GM12878 (cell line): ENCODE measurements around the gene MAP4K4. TPM values are rescaled to one million over a fixed set of nuclear protein-coding genes. Genes with fewer than 3 reads are reported as not detected.

Source experiments
- ATAC-seq: fragments of 200-7000 bp; cut with Tn5 transposase; 3 replicates; pipeline ENCODE4 v1.9.1; 2020; ENCODE audit warnings: mild to moderate bottlenecking, moderate library complexity
- BruUV-seq: library from RNA; stranded (reverse); fragments of 400-500 nt; replicated peaks from 2 replicates; lab custom pipeline; 2021; lab: Mats Ljungman, UMichigan
- CTCF ChIA-PET: fragments of 300-600 bp; sonication (Branson Sonifier 250); formaldehyde crosslinking; extraction: SDS; loops from one replicate; lab custom pipeline; 2021; ENCODE audit warnings: inconsistent platforms; lab: Yijun Ruan, JAX
- POLR2A ChIA-PET: fragments of 350-600 bp; formaldehyde crosslinking; extraction: SDS; loops from one replicate; lab custom pipeline; 2021; ENCODE audit warnings: inconsistent platforms; lab: Charles Lee
- RAD21 ChIA-PET: fragments of 300-600 bp; sonication (Branson Sonifier 250); formaldehyde crosslinking; loops from one replicate; lab custom pipeline; 2023; ENCODE audit warnings: antibody characterized with exemption; ENCODE audit not compliant: unreplicated experiment; lab: Charles Lee
- SMC1A ChIA-PET: fragments of 300-600 bp; sonication (Branson Sonifier 250); formaldehyde crosslinking; loops from one replicate; lab custom pipeline; 2023; ENCODE audit not compliant: unreplicated experiment, uncharacterized antibody; lab: Charles Lee
- DNase-seq: peaks from one replicate; pipeline ENCODE4 v3.0.0-alpha.2; 2011; ENCODE audit warnings: low read depth, low spot score
- FAIRE-seq: peaks from 3 replicates; lab custom pipeline; 2011; peaks lifted over from hg19 to GRCh38; lab: Jason Lieb, UNC
- H2AFZ ChIP-seq: 2 replicates; pipeline ENCODE4 v1.6.0; 2011; ENCODE audit warnings: low read depth, low read length, control low read depth; ENCODE audit not compliant: control insufficient read depth
- H3K27ac ChIP-seq: 2 replicates; pipeline ENCODE4 v1.5.1; 2011; ENCODE audit warnings: control low read depth; ENCODE audit not compliant: control insufficient read depth, insufficient read depth
- H3K27me3 ChIP-seq, 2 experiments: replicated peaks in 1 of 2; 2 replicates each; pipeline versions ENCODE4 v1.6.0 to v1.6.1; 2011; ENCODE audit warnings: low read length in 1 of 2; ENCODE audit not compliant: control insufficient read depth in 2 of 2, insufficient read depth in 2 of 2
- H3K36me3 ChIP-seq, 2 experiments: 2 replicates each; pipeline ENCODE4 v1.5.1; 2011; ENCODE audit warnings: low read length in 1 of 2; ENCODE audit not compliant: control insufficient read depth in 2 of 2, insufficient read depth in 2 of 2
- H3K4me1 ChIP-seq: 2 replicates; pipeline ENCODE4 v1.6.1; 2011; ENCODE audit warnings: mild to moderate bottlenecking, low read length, moderate library complexity, mixed read lengths; ENCODE audit not compliant: control insufficient read depth, insufficient read depth
- H3K4me2 ChIP-seq: 2 replicates; pipeline ENCODE4 v1.6.0; 2011; ENCODE audit warnings: control low read depth; ENCODE audit not compliant: control insufficient read depth, insufficient read depth
- H3K4me3 ChIP-seq: fragments of 200-600 bp; sonication (generic); 2 replicates; pipeline ENCODE4 v1.5.1; 2016
- H3K79me2 ChIP-seq: 2 replicates; pipeline ENCODE4 v1.6.0; 2011; ENCODE audit warnings: low read length; ENCODE audit not compliant: control insufficient read depth, insufficient read depth
- H3K9ac ChIP-seq: 2 replicates; pipeline ENCODE4 v1.8.0; 2011; ENCODE audit warnings: low read length, control low read depth, mixed read lengths; ENCODE audit not compliant: control insufficient read depth, insufficient read depth
- H3K9me3 ChIP-seq: replicated peaks from 3 replicates; pipeline ENCODE4 v1.5.1; 2011; ENCODE audit warnings: mild to moderate bottlenecking, low read length; ENCODE audit not compliant: control insufficient read depth, insufficient read depth
- H4K20me1 ChIP-seq: 2 replicates; pipeline ENCODE4 v1.6.0; 2011; ENCODE audit not compliant: control insufficient read depth, insufficient read depth
- NFIC ChIP-seq: IDR thresholded peaks from 2 replicates; pipeline ENCODE4 v1.6.1; 2012; ENCODE audit warnings: low read depth, mild to moderate bottlenecking, inconsistent platforms, low read length, moderate library complexity
- SP1 ChIP-seq: IDR thresholded peaks from one replicate; pipeline ENCODE4 v1.6.1; 2011; ENCODE audit warnings: low read depth, low read length
- ZNF622 ChIP-seq: fragments of 450-650 bp; IDR thresholded peaks from 2 replicates; pipeline ENCODE4 v1.6.1; 2017; ENCODE audit warnings: mild to moderate bottlenecking, inconsistent platforms
- WGBS: methylation state at CpG from one replicate; pipeline ENCODE4 v1.1.6; 2016; ENCODE audit warnings: low lambda C conversion rate; ENCODE audit not compliant: insufficient replicate concordance, insufficient coverage; ENCODE audit errors: missing lambda C conversion rate; 5-methylcytosine and 5-hydroxymethylcytosine counted together
- in situ Hi-C: fragments of 300-500 bp; cut with MboI; formaldehyde crosslinking; loops from 9 replicates; pipeline ENCODE4 v1.14.3; 2018; ENCODE audit warnings: mixed read lengths
- intact Hi-C: fragments of 100-400 bp; cut with micrococcal nuclease; formaldehyde crosslinking; loops from one replicate; pipeline ENCODE4 v1.14.2; 2022; ENCODE audit not compliant: unreplicated experiment
- polyA plus RNA-seq, 11 experiments: library from polyadenylated mRNA; depleted of rRNA in 4 of 11; unstranded in 6 of 11; stranded (reverse) in 5 of 11; fragments of >200 nt; fragmentation: Nextera tagmentation in 4 of 11; fragmentation: Illumina TruSeq in 1 of 11; extraction: Ambion mirVana in 4 of 11; extraction: Trizol in 1 of 11; gene quantifications; 1 replicate in 1 of 11; 2 replicates in 10 of 11; pipeline versions ENCODE4 v1.2.1 to v1.2.3, GENCODE V29; 2011 to 2016; ENCODE audit warnings: inconsistent platforms in 2 of 11, missing spikeins in 2 of 11, low read depth in 1 of 11
- total RNA-seq, 4 experiments: library from RNA; depleted of rRNA in 3 of 4; stranded (reverse); fragments of >200 nt in 3 of 4; fragmentation: Illumina TruSeq in 1 of 4; extraction: Trizol in 1 of 4; gene quantifications; 2 replicates each; pipeline versions ENCODE4 v1.2.1 to v1.2.3, GENCODE V29; 2013 to 2021
- TF ChIP-seq, protein P1 (sequence below): fragments of 450-650 bp; IDR thresholded peaks from 2 replicates; pipeline ENCODE4 v1.6.1; 2014; ENCODE audit warnings: mild to moderate bottlenecking
- TF ChIP-seq, protein P2 (sequence below): fragments of 450-650 bp; IDR thresholded peaks from 2 replicates; pipeline ENCODE4 v1.6.1; 2017; ENCODE audit warnings: mild to moderate bottlenecking, moderate library complexity

MAP4K4 gene
- total and polyA plus RNA-seq, 10 of the 15 experiments (the other 5 are each of a cell fraction or from before 2014, with no cell fraction given), result 1.9 to 50.4 (median 9.7) TPM

GRCh38 chr2:101728865-101729264, 31.4 kb downstream of the MAP4K4 start (continued):
- TF ChIP-seq SP1, result no peak

- ATAC-seq (no peak), FAIRE-seq (no peak), DNase-seq (no peak)
- no peaks in the 10 kb centered on the region for H3K36me3 ChIP-seq
- ChIA-PET POLR2A (interaction anchor here (0.8 kb wide), 1 partner anchor 24 kb away, joined by 3 read pairs; no protein-coding TSS in a partner anchor), RAD21 (interaction anchor here (0.7 kb wide), 1 partner anchor 30 kb away, joined by 3 read pairs; no protein-coding TSS in a partner anchor), CTCF (interaction anchor here (0.7 to 1.2 kb wide), 3 partner anchors 12 to 723 kb away, joined by 3 read pairs; no protein-coding TSS in a partner anchor), SMC1A (interaction anchor here (0.6 to 1.8 kb wide), 5 partner anchors 13 to 1000 kb away, joined by 3 to 7 read pairs (median 3); no protein-coding TSS in a partner anchor)
- no peaks in the 10 kb centered on the region for H3K9me3 ChIP-seq
- no peaks in the 10 kb centered on the region for H3K4me1 ChIP-seq
- no peaks in the 10 kb centered on the region for H3K79me2 ChIP-seq
- WGBS, result 65% methylated on average over 10 of the region's 10 CpGs
- H3K27me3 ChIP-seq, result no peaks in the 10 kb centered on the region
- intact Hi-C loops (no loop called here), in situ Hi-C loops (no loop called here)
- TF ChIP-seq, protein P1, sequence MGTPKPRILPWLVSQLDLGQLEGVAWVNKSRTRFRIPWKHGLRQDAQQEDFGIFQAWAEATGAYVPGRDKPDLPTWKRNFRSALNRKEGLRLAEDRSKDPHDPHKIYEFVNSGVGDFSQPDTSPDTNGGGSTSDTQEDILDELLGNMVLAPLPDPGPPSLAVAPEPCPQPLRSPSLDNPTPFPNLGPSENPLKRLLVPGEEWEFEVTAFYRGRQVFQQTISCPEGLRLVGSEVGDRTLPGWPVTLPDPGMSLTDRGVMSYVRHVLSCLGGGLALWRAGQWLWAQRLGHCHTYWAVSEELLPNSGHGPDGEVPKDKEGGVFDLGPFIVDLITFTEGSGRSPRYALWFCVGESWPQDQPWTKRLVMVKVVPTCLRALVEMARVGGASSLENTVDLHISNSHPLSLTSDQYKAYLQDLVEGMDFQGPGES, result no peak
- TF ChIP-seq, protein P2, sequence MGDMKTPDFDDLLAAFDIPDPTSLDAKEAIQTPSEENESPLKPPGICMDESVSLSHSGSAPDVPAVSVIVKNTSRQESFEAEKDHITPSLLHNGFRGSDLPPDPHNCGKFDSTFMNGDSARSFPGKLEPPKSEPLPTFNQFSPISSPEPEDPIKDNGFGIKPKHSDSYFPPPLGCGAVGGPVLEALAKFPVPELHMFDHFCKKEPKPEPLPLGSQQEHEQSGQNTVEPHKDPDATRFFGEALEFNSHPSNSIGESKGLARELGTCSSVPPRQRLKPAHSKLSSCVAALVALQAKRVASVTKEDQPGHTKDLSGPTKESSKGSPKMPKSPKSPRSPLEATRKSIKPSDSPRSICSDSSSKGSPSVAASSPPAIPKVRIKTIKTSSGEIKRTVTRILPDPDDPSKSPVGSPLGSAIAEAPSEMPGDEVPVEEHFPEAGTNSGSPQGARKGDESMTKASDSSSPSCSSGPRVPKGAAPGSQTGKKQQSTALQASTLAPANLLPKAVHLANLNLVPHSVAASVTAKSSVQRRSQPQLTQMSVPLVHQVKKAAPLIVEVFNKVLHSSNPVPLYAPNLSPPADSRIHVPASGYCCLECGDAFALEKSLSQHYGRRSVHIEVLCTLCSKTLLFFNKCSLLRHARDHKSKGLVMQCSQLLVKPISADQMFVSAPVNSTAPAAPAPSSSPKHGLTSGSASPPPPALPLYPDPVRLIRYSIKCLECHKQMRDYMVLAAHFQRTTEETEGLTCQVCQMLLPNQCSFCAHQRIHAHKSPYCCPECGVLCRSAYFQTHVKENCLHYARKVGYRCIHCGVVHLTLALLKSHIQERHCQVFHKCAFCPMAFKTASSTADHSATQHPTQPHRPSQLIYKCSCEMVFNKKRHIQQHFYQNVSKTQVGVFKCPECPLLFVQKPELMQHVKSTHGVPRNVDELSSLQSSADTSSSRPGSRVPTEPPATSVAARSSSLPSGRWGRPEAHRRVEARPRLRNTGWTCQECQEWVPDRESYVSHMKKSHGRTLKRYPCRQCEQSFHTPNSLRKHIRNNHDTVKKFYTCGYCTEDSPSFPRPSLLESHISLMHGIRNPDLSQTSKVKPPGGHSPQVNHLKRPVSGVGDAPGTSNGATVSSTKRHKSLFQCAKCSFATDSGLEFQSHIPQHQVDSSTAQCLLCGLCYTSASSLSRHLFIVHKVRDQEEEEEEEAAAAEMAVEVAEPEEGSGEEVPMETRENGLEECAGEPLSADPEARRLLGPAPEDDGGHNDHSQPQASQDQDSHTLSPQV, result no peak
- TF ChIP-seq ZNF622 (no peak), NFIC (no peak)
- no peak overlapping the region for H3K9ac ChIP-seq
- H3K4me2 ChIP-seq, result no peak overlapping the region
- BruUV-seq, result no TSS peak
- no peaks in the 10 kb centered on the region for H4K20me1 ChIP-seq
- no peak overlapping the region for H3K4me3 ChIP-seq
- H3K27ac ChIP-seq, result no peak overlapping the region
- H2AFZ ChIP-seq, result no peak overlapping the region
Measured at GRCh38 chr2:101729521-101730190, 32.1 kb downstream of the MAP4K4 start.
